Type B pancreatic cell (in vitro differentiated cells): Measurements from ENCODE around the gene C5orf58. TPM values are rescaled to one million over a fixed set of nuclear protein-coding genes. Genes with fewer than 3 reads are reported as not detected.

Experiments
- DNase-seq: peaks from one replicate; pipeline ENCODE4 v3.0.0; 2021; ENCODE audit warnings: mixed read lengths; ENCODE audit not compliant: unreplicated experiment; ENCODE audit errors: extremely low spot score
- H3K27ac Mint-ChIP-seq: 2 replicates; pipeline ENCODE4 v1.8.0; 2021; ENCODE audit warnings: mild to moderate bottlenecking, mixed read lengths
- H3K27me3 Mint-ChIP-seq: 2 replicates; pipeline ENCODE4 v1.8.0; 2021; ENCODE audit warnings: mixed read lengths
- H3K36me3 Mint-ChIP-seq: 2 replicates; pipeline ENCODE4 v1.8.0; 2021; ENCODE audit warnings: mixed read lengths
- H3K4me1 Mint-ChIP-seq: one replicate; pipeline ENCODE4 v1.8.0; 2021; ENCODE audit warnings: mixed read lengths; ENCODE audit not compliant: unreplicated experiment
- H3K4me3 Mint-ChIP-seq: 2 replicates; pipeline ENCODE4 v1.8.0; 2021; ENCODE audit warnings: mild to moderate bottlenecking, mixed read lengths
- H3K9me3 Mint-ChIP-seq: 2 replicates; pipeline ENCODE4 v1.8.0; 2021; ENCODE audit warnings: mixed read lengths
- total RNA-seq: library from RNA; stranded (reverse); gene quantifications from 2 replicates; pipeline ENCODE4 v1.2.1, GENCODE V29; 2021; ENCODE audit warnings: low replicate concordance
- TF ChIP-seq, protein P1 (sequence below): fragments of 200-600 bp; sonication (generic); conservative IDR thresholded peaks from 2 replicates; pipeline ENCODE4 v1.5.0; 2021; ENCODE audit warnings: antibody characterized with exemption, mild to moderate bottlenecking

C5orf58 gene
- total RNA-seq, 1 donor from 2014 or later, result not detected

GRCh38 chr5:170202117-170202516 is 30.7 kb upstream of the C5orf58 start:
- no peak overlapping the region for H3K27ac Mint-ChIP-seq
- H3K27me3 Mint-ChIP-seq, result peaks cover 50% of the 10 kb centered on the region
- no peaks in the 10 kb centered on the region for H3K9me3 Mint-ChIP-seq
- H3K4me1 Mint-ChIP-seq, result no peaks in the 10 kb centered on the region
- DNase-seq, result no peak
- H3K4me3 Mint-ChIP-seq, result no peak overlapping the region
- TF ChIP-seq, protein P1, sequence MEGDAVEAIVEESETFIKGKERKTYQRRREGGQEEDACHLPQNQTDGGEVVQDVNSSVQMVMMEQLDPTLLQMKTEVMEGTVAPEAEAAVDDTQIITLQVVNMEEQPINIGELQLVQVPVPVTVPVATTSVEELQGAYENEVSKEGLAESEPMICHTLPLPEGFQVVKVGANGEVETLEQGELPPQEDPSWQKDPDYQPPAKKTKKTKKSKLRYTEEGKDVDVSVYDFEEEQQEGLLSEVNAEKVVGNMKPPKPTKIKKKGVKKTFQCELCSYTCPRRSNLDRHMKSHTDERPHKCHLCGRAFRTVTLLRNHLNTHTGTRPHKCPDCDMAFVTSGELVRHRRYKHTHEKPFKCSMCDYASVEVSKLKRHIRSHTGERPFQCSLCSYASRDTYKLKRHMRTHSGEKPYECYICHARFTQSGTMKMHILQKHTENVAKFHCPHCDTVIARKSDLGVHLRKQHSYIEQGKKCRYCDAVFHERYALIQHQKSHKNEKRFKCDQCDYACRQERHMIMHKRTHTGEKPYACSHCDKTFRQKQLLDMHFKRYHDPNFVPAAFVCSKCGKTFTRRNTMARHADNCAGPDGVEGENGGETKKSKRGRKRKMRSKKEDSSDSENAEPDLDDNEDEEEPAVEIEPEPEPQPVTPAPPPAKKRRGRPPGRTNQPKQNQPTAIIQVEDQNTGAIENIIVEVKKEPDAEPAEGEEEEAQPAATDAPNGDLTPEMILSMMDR, result no peak
- H3K36me3 Mint-ChIP-seq, result no peaks in the 10 kb centered on the region

- no peaks in the 10 kb centered on the region for H3K4me1 Mint-ChIP-seq
- DNase-seq, result no peak
- H3K9me3 Mint-ChIP-seq, result no peaks in the 10 kb centered on the region
- H3K27me3 Mint-ChIP-seq, result peaks cover 41% of the 10 kb centered on the region
- no peaks in the 10 kb centered on the region for H3K36me3 Mint-ChIP-seq
- no peak overlapping the region for H3K27ac Mint-ChIP-seq
- H3K4me3 Mint-ChIP-seq, result no peak overlapping the region
- TF ChIP-seq, protein P1, result no peak
Measured at GRCh38 chr5:170204202-170204601, 28.6 kb upstream of the C5orf58 start.

- Mint-ChIP-seq H3K27me3 (peaks cover 42% of the 10 kb centered on the region), H3K4me3 (no peak overlapping the region), H3K36me3 (no peaks in the 10 kb centered on the region), H3K4me1 (no peaks in the 10 kb centered on the region), H3K27ac (no peak overlapping the region), H3K9me3 (no peaks in the 10 kb centered on the region)
- TF ChIP-seq, protein P1, result no peak
- no peak for DNase-seq
Measured at GRCh38 chr5:170206216-170206615, 26.6 kb upstream of the C5orf58 start.

- H3K27ac Mint-ChIP-seq, result no peak overlapping the region
- no peaks in the 10 kb centered on the region for H3K9me3 Mint-ChIP-seq
- H3K27me3 Mint-ChIP-seq, result peaks cover 39% of the 10 kb centered on the region
Measured at GRCh38 chr5:170206958-170207357, 25.8 kb upstream of the C5orf58 start.

GRCh38 chr5:170211575-170212334 is 21.0 kb upstream of the C5orf58 start:
- DNase-seq, result no peak
- TF ChIP-seq, protein P1, result no peak
- H3K36me3 Mint-ChIP-seq, result no peaks in the 10 kb centered on the region
- no peaks in the 10 kb centered on the region for H3K9me3 Mint-ChIP-seq
- H3K4me1 Mint-ChIP-seq, result no peaks in the 10 kb centered on the region
- H3K4me3 Mint-ChIP-seq, result no peak overlapping the region
- peak overlapping the region; percentile 17 for H3K27ac Mint-ChIP-seq
- peaks cover 14% of the 10 kb centered on the region for H3K27me3 Mint-ChIP-seq

More at GRCh38 chr5:170206958-170207357, 25.8 kb upstream of the C5orf58 start:
- no peak for DNase-seq
- Mint-ChIP-seq H3K36me3 (no peaks in the 10 kb centered on the region), H3K4me3 (no peak overlapping the region), H3K4me1 (no peaks in the 10 kb centered on the region)
- TF ChIP-seq, protein P1, result no peak
